DMS153 treated with DMSO at 0.1 percent for 48 hours (cell line): ENCODE results near the gene RBP2.

ENCODE experiments used
- DNase-seq: peaks from one replicate; lab custom pipeline; 2025; ENCODE audit not compliant: unreplicated experiment; lab: John Stamatoyannopoulos, UW

Gene RBP2

GRCh38 chr3:139476348-139476747 lies at the start of gene RBP2:
RBP2 (minus strand) TSS chr3:139476516; CDS start chr3:139476459, 57 bp downstream.
- no peak for DNase-seq

- no peak for DNase-seq
Observed at GRCh38 chr3:139524841-139525636, 48.7 kb upstream of the RBP2 start.

DNA sequence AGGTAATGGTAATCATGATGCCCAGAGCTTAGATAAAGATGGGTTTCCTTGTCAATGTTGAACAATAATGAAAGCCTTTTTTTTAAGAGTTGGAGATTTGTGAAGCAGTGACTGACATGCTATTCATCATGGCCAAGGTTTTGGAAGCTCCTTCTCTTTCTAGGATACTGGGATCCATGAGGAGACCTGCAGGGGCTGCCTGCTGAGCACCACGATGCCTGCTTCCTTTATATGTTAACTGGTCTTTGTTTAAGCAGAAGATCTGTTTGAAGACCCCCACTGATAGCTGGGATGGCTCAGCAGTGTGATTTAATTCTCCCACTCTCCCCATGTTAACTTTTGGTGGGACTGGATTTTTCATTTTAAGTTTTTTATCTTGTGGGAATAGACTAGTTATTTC lies 47.4 kb upstream of the RBP2 start:
- no peak for DNase-seq

GRCh38 chr3:139523166-139523565 lies 46.9 kb upstream of the RBP2 start:
- DNase-seq, result no peak

GRCh38 chr3:139522421-139522820 lies 46.1 kb upstream of the RBP2 start:
- no peak for DNase-seq

DNA sequence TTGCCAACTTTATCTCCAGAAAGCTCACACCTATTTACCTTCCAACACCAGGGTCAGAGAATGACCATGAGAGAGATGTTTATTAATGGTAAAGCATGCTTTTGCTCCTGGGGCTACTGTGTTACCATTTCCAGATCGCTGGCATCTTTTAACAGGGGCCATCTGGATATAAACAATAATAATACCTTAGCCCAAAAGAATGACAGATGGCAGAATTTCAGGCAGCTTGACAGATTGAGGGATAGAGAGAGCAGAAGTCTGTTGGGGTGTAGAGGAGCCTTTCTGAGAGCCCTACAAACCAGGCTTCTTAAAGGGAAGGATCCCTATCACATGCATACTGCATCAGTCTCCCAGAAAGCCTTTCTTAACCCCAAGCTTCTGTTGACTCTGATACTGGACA lies 45.5 kb upstream of the RBP2 start:
- DNase-seq, result no peak

DNA sequence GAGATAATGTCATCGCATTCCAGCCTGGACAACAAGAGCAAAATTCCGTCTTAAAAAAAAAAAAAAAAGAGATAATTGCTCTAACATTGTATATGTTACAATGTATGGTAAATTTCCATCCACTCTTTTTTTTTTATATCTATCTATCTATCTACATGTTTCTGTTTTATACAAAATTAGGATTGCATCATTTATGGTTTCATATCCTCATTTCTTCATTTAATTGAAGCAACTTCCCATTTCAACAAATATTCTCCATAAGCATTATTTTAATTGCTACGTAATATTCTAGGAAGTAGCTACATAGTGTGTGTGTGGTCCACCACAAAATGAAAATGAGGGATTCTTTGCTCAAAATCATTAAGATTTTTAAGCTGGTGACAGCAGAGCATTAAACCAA lies 44.8 kb upstream of the RBP2 start:
- no peak for DNase-seq

DNA sequence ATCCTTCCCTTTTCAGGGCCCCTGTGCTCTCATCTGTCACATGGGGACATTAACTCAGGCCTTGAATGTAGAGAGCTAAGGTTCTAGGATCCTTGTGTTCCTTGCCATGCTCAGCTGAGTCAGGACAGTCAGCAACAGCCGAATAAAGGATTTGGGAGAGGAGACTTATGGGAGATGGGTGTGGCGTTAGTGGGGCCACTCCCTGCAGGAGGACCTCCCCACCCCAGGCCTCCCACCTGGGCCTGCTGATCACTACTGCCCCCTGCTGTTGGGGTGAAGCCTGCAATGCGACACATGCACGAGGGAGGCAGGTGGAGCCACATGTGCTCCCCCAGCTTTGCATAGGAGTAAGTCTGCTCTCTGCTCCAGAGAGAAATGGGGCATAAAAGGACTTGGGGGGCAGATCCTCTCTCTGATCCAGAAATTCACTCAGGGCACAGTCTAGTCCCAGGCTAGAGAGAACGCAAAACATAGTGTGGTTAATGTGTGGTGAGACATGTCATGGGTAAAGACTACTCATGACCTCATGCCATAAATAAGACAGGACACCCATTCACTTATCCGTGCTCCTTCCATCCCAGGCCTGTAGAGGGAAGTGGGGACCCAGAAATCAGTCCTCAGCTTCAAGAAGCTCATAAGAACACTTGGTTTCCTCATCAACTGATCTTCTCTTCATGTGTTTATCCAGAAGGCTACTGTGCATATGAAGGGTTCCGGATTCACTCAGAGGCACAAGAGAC lies 43.9 kb upstream of the RBP2 start:
- no peak for DNase-seq

GRCh38 chr3:139518926-139519842 lies 42.9 kb upstream of the RBP2 start:
- no peak for DNase-seq

- no peak for DNase-seq
Observed at GRCh38 chr3:139518306-139518705, 42.0 kb upstream of the RBP2 start.

GRCh38 chr3:139517321-139518065 lies 41.2 kb upstream of the RBP2 start:
- DNase-seq, result no peak

GRCh38 chr3:139514741-139515140 lies 38.4 kb upstream of the RBP2 start:
- DNase-seq, result no peak

DNA sequence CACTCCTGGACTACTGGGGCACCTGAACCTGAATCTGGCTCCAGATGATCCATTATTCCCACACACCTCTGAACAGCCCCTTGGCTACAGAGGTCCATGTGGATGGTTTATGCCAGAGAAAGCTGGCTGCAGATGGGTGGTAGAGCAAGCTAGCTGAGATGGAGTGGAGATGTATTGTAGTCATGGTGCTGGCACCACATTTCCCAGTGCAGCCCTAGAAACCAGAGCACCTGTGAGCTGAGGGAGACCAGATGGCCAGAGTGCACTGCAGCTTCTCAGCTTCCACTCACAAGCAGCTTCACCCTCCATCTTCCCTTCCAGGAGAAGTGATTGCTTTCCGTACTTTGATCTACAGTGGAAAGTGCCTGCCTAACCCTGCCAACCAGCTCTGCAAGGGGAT lies 33.3 kb upstream of the RBP2 start:
- DNase-seq, result no peak

DNA sequence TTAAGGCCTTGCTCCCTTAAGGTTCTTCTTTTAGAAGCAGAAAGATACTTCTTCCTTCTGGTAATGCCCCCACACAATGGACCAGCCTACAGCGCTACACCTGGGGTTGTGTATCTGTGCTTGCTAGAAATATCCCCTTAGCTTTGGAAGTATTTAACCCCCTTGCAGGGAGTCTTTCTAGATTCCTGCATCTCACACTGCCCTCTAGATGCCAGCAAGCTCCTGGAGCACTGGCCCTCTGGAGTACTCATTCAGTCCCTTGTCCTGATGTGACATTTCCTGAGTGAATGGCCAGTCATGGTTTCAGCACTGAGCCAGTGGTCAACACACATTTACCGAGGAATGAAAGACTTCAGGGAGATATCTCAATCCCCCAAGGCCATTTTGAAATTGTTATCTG lies 30.4 kb upstream of the RBP2 start:
- no peak for DNase-seq

DNA sequence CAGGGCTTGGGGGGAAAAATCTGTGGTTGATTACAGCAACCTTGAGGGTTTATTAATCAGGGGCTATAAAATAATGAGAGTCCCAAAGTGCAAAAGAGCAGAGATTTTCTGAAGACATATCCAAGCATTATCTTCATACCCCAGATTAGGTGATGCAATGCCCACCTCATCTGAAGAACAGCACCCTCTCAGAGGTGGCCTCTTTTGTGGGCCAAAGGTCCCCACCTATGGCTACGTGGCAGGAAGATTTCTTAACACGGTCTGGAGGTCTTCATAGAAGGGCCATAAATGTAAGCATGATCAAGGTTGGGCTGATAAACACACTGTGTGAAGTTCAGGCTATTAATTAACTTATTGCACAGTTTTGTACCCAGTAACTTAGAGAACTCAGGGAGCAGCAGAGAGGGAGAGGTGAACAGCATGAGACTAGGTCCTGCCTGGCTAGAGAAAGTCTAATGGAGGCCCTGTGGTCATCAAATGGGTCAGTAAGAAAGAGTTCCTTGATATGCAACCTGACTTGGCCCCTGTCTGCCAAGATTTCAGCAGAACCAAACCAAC lies 29.6 kb upstream of the RBP2 start:
- no peak for DNase-seq

GRCh38 chr3:139499536-139499935 lies 23.2 kb upstream of the RBP2 start:
- no peak for DNase-seq

GRCh38 chr3:139493826-139494385 lies 17.6 kb upstream of the RBP2 start:
- DNase-seq, result no peak

DNA sequence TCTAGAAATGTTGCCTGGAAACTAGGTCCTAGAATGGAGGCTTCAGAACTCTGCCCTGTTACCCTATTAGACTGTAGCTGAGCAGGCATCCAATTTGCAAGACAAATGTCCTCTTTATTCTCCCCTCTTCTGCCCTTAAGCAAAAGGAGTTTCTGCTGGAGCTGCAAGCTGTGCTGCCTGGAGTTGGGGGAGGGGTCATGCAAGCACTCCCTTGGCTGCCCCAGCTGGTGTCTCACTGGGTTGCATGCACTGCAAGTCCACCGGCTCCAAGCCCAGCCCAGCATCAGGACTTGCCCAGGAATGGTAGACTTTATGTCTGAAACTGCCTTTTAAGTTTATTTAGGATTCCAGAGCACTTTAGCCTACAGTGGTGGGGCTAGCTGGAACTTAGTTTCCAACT lies 15.7 kb upstream of the RBP2 start:
- DNase-seq, result no peak

GRCh38 chr3:139491027-139491700 lies 14.8 kb upstream of the RBP2 start:
- peak; percentile 83 for DNase-seq

DNA sequence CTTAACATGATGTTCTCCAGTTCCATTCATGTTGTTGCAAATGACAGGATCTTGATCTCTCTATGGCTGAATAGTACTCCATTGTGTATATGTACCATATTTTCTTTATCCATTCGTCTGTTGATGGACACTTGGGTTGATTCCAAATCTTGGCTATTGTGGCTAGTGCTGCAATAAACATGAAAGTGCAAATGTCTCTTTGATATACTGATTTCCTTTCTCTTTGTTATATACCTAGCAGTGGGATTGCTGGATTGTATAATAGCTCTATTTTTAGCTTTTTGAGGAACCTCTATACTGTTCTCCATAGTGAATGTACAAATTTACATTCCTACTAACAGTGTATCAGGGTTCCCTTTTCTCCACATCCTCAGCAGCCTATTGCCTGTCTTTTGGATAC lies 5.9 kb upstream of the RBP2 start:
- DNase-seq, result peak; percentile 16
